NCI-H510A treated with DMSO at 0.1 percent for 48 hours (cell line): Measurements from ENCODE around the gene THSD4.
"Not testable (repeated sequence)": the region's sequence is repeated elsewhere in the genome, so short reads cannot be mapped to it uniquely, and the experiment has no call there.

Experiments
- DNase-seq: peaks from one replicate; lab custom pipeline; 2025; lab: John Stamatoyannopoulos, UW

THSD4 gene

GRCh38 chr15:71425388-71425787 lies 310.1 kb downstream of the THSD4 start:
- DNase-seq: no peak

GRCh38 chr15:71426792-71427191 lies 311.5 kb downstream of the THSD4 start:
- no peak for DNase-seq

GRCh38 chr15:71430782-71431181 lies 315.5 kb downstream of the THSD4 start:
- no peak for DNase-seq

- DNase-seq: no peak
These were observed 316.4 kb downstream of the THSD4 start for GRCh38 chr15:71431343-71432336.

- no peak for DNase-seq
These were observed 318.1 kb downstream of the THSD4 start for GRCh38 chr15:71433402-71433801.

- no peak for DNase-seq
These were observed 319.5 kb downstream of the THSD4 start for GRCh38 chr15:71434774-71435173.

GRCh38 chr15:71435552-71435951 lies 320.3 kb downstream of the THSD4 start:
- DNase-seq: no peak

GRCh38 chr15:71436854-71437253 lies 321.6 kb downstream of the THSD4 start:
- no peak for DNase-seq

GRCh38 chr15:71437404-71437803 lies 322.1 kb downstream of the THSD4 start:
- no peak for DNase-seq

GRCh38 chr15:71437919-71438318 lies 322.6 kb downstream of the THSD4 start:
- DNase-seq: no peak

- DNase-seq: not testable (repeated sequence)
These were observed 324.2 kb downstream of the THSD4 start for GRCh38 chr15:71439478-71439877.

- DNase-seq: peak; percentile 79
These were observed 325.3 kb downstream of the THSD4 start for GRCh38 chr15:71440489-71441110.

- DNase-seq: peak; percentile 26
These were observed 328.3 kb downstream of the THSD4 start for GRCh38 chr15:71443538-71443937.

- DNase-seq: no peak
These were observed 328.9 kb downstream of the THSD4 start for GRCh38 chr15:71444032-71444810.

- DNase-seq: no peak
These were observed 329.8 kb downstream of the THSD4 start for GRCh38 chr15:71444866-71445590.

- no peak for DNase-seq
These were observed 332.3 kb downstream of the THSD4 start for GRCh38 chr15:71447328-71448250.

GRCh38 chr15:71448688-71449114 lies 333.4 kb downstream of the THSD4 start:
- peak; percentile 55 for DNase-seq

- DNase-seq: no peak
These were observed 334.1 kb downstream of the THSD4 start for GRCh38 chr15:71449363-71449762.

GRCh38 chr15:71449956-71450355 lies 334.7 kb downstream of the THSD4 start:
- DNase-seq: no peak

- DNase-seq: no peak
These were observed 335.9 kb downstream of the THSD4 start for GRCh38 chr15:71451130-71451529.

GRCh38 chr15:71452893-71453292 lies 337.6 kb downstream of the THSD4 start:
- no peak for DNase-seq
